GM18858 (cell line): ENCODE results near the gene HMOX2.

Experiments used
- ATAC-seq: cut with Tn5 transposase; IDR thresholded peaks from one replicate; pipeline ENCODE4 v1.9.1; 2021; ENCODE audit not compliant: unreplicated experiment

HMOX2 gene

DNA sequence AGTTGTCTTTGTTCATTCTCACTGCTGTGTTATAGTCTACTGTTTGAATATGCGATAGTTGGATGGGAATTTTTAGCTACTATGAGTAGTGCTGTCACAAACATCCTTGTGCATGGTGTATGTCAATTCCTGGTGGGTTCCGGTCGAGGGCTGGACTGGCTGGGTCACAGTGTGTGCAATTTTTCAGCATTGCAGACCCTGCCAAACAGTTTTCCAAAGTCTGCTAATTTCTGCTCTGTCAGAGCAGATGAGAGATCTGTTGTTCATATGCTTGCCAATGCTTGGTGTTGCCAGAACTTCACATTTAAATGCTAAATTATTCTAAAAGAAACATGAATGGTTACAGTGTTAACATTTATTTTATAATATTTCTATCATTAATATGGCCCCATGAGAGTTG is 76.3 kb downstream of the HMOX2 start:
- no peak for ATAC-seq

DNA sequence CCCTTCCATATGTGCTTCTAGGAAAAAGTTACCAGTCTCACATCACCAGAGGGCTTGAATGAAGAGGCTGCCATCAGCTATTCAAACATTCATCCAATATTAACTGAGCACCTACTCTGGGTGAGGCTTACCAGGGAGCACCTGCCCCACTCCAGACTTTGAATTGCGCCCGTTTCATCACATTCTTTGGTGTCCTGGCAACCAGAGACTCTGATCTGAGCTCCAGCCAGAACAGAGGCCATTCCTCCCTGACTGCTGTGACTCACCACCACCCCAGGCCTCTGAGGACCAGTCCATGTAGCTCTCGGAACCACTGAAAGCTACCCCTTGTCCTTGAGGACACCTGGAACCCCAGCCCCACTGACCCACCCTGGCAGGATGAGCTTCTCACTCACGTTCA is 79.9 kb downstream of the HMOX2 start, which contains the start of gene C16orf96:
Gene C16orf96, plus strand, starts transcription at position 229 of the 400 bp plus-strand sequence. Its CDS starts 150 bp downstream, at position 379.
- no peak for ATAC-seq

DNA sequence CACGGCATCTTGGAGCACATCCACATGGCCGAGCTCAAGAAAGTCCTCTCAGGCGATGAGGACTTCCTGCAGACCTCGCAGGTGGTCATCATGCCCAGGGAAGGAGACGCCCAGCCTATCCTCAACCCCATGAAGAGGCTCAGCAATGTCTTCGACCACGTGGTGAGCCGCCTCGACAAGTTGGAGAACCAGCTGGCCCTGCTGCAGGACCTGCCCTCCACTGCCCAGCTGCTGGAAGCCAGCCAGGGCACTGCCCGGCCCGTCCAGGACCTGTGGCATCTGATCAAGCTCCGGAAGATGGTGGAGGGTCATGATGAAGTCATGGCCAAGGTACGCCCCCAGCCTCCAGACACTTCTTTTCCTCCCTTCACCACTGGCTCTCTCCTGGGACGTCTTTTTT is 80.4 kb downstream of the HMOX2 start:
- no peak for ATAC-seq

- no peak for ATAC-seq
Observed at GRCh38 chr16:4557973-4558372, 81.8 kb downstream of the HMOX2 start.
